NT2/D1 (cell line): ENCODE results near the gene RCCD1.

ENCODE experiments used
- SUZ12 ChIP-seq: IDR thresholded peaks from 2 replicates; pipeline ENCODE4 v1.6.1; 2011; ENCODE audit not compliant: insufficient read length, insufficient read depth; ENCODE audit errors: extremely low read depth
- YY1 ChIP-seq: IDR thresholded peaks from 2 replicates; pipeline ENCODE4 v1.6.1; 2011; ENCODE audit not compliant: insufficient read length, insufficient read depth
- ZNF274 ChIP-seq: IDR thresholded peaks from 2 replicates; pipeline ENCODE4 v1.6.1; 2011; ENCODE audit warnings: mild to moderate bottlenecking, low read depth, low read length

GRCh38 chr15:90946538-90946937 lies 8.1 kb upstream of the RCCD1 start:
- TF ChIP-seq ZNF274 (no peak), YY1 (no peak), SUZ12 (no peak)
